ENCODE results near the gene SLC30A9.

SLC30A9 gene

GRCh38 chr4:41964401-41964800 is 25.9 kb upstream of the SLC30A9 start:
- no peak overlapping the region for H3K4me3 ChIP-seq (replicated peaks; ENCODE audit: low read depth, low read length)
- no peak for TF ChIP-seq CTCF (IDR thresholded peaks at IDR 0.05; ENCODE audit: low read length, missing control alignments)
- DNase-seq (ENCODE audit: low read depth): no peak

GRCh38 chr4:41967392-41967791 is 22.9 kb upstream of the SLC30A9 start:
- TF ChIP-seq CTCF (IDR thresholded peaks at IDR 0.05; ENCODE audit: low read length, missing control alignments): no peak
- no peak for DNase-seq (ENCODE audit: low read depth)

GRCh38 chr4:41969671-41970070 is 20.7 kb upstream of the SLC30A9 start:
- H3K4me3 ChIP-seq (replicated peaks; ENCODE audit: low read depth, low read length): no peak overlapping the region
- TF ChIP-seq CTCF (IDR thresholded peaks at IDR 0.05; ENCODE audit: low read length, missing control alignments): no peak

More at GRCh38 chr4:41967392-41967791, 22.9 kb upstream of the SLC30A9 start:
- H3K4me3 ChIP-seq (replicated peaks; ENCODE audit: low read depth, low read length): no peak overlapping the region

GRCh38 chr4:41975341-41975740 is 15.0 kb upstream of the SLC30A9 start:
- no peak for DNase-seq (ENCODE audit: low read depth)
- no peak for TF ChIP-seq CTCF (IDR thresholded peaks at IDR 0.05; ENCODE audit: low read length, missing control alignments)
- H3K4me3 ChIP-seq (replicated peaks; ENCODE audit: low read depth, low read length): no peak overlapping the region

More at GRCh38 chr4:41969671-41970070, 20.7 kb upstream of the SLC30A9 start:
- no peak for DNase-seq (ENCODE audit: low read depth)

GRCh38 chr4:41976775-41977516 is 13.4 kb upstream of the SLC30A9 start:
- no peak for TF ChIP-seq CTCF (IDR thresholded peaks at IDR 0.05; ENCODE audit: low read length, missing control alignments)
- H3K4me3 ChIP-seq (replicated peaks; ENCODE audit: low read depth, low read length): no peak overlapping the region
- DNase-seq (ENCODE audit: low read depth): no peak

GRCh38 chr4:41977709-41978108 is 12.6 kb upstream of the SLC30A9 start:
- DNase-seq (ENCODE audit: low read depth): peak; percentile 21
- TF ChIP-seq CTCF (IDR thresholded peaks at IDR 0.05; ENCODE audit: low read length, missing control alignments): no peak
- H3K4me3 ChIP-seq (replicated peaks; ENCODE audit: low read depth, low read length): no peak overlapping the region

GRCh38 chr4:41981456-41981855 is 8.9 kb upstream of the SLC30A9 start, which contains the start of gene DCAF4L1:
TSS of gene DCAF4L1 (plus strand) at chr4:41981756. CDS start at chr4:41981793, 37 bp downstream.
- no peak for TF ChIP-seq CTCF (IDR thresholded peaks at IDR 0.05; ENCODE audit: low read length, missing control alignments)
- no peak within 1 kb of the TSS for H3K4me3 ChIP-seq (replicated peaks; ENCODE audit: low read depth, low read length)
- DNase-seq (ENCODE audit: low read depth): no peak

All from fibroblast of pulmonary artery (primary cell).